Spinal cord (tissue), 10 donors: ENCODE data around the gene MB. TPM values are rescaled to one million over a fixed set of nuclear protein-coding genes. Genes with fewer than 3 reads are reported as not detected.
A peak's percentile ranks its signal among the peaks of the same experiment; 100 is the strongest.
"Not testable (repeated sequence)": the region's sequence is repeated elsewhere in the genome, so short reads cannot be mapped to it uniquely, and the experiment has no call there.

Source experiments
- DNase-seq, 6 donors: peaks; one replicate each; pipeline versions ENCODE4 v3.0.0 to v3.0.0-alpha.2; 2013 to 2015; ENCODE audit warnings: low spot score in 6 of 6, low read depth in 4 of 6
- H3K27ac ChIP-seq: one replicate; pipeline ENCODE4 v1.5.1; 2013; ENCODE audit warnings: low read depth, low read length, control low read depth
- H3K27me3 ChIP-seq: one replicate; pipeline ENCODE4 v1.6.1; 2013; ENCODE audit warnings: low read length; ENCODE audit not compliant: control insufficient read depth, insufficient read depth
- H3K36me3 ChIP-seq: one replicate; pipeline ENCODE4 v1.6.1; 2013; ENCODE audit warnings: low read length; ENCODE audit not compliant: control insufficient read depth, insufficient read depth
- H3K4me1 ChIP-seq: one replicate; pipeline ENCODE4 v1.6.1; 2013; ENCODE audit warnings: low read length; ENCODE audit not compliant: control insufficient read depth, insufficient read depth
- H3K4me3 ChIP-seq: one replicate; pipeline ENCODE4 v1.5.1; 2013; ENCODE audit warnings: low read depth, low read length, control low read depth
- H3K9me3 ChIP-seq: one replicate; pipeline ENCODE4 v1.6.1; 2013; ENCODE audit warnings: low read length; ENCODE audit not compliant: control insufficient read depth, insufficient read depth
- WGBS: methylation state at CpG from one replicate; pipeline ENCODE4 v1.1.5; 2013; ENCODE audit warnings: missing lambda C conversion rate; ENCODE audit not compliant: insufficient coverage; 5-methylcytosine and 5-hydroxymethylcytosine counted together
- polyA plus RNA-seq, 2 donors: library from polyadenylated mRNA; unstranded; fragments of 120-200 nt; gene quantifications; one replicate each; pipeline ENCODE4 v1.2.1, GENCODE V29; 2013; ENCODE audit not compliant: insufficient read length in 2 of 2
- total RNA-seq, 2 donors: library from RNA; depleted of rRNA in 1 of 2; stranded (reverse); fragments of 120-200 nt in 1 of 2; fragments of >200 nt in 1 of 2; gene quantifications; one replicate each; pipeline versions ENCODE4 v1.2.3 to v1.2.4, GENCODE V29; 2013 to 2014
- donor health status: healthy.

Gene MB
- total and polyA plus RNA-seq, 4 donors = 0.41 to 1.8 (median 0.64) TPM

DNA sequence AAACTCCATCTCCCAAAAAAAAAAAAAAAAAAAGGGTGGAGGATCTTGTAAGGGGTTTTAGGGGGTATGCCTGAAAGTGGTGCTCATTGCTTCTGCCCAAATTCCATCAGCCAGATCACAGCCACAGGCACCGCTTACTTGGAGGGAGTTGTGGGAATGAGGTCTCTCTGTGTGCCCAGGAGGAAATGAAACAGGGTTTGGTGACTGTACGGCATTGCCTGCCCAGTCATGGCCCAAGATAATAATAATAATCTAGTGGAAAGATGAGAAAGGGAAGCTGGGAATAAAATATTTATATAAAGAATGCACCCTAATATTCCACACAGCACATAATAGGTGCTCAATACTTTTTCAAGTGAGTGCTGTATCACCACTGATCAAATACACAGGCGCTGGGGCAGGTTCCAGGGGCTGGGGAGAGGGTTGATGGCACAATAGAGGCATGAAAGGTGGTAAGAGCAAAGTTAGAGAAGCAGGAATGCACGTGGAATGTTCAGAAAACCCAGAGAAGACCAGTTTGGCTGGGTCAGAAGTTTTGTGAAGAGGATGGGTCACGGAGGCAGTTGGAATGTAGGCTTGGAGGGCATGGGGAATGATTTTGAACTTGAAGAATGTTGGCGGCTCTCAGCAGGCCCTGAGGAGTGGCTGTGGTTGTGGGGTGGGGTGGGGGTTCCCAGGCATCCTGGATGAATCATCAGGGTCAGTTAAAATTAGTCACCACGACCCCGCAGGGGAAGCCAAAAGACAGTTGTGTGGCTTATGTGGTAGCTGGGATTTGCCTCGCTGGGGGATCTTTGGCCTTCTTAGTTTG, 12.5 kb upstream of the MB start:
- DNase-seq = peak in 1 of 6 donors; percentile 32
- Histone ChIP-seq H3K4me1 (peaks cover 10% of the 10 kb centered on the region), H3K36me3 (no peaks in the 10 kb centered on the region), H3K27ac (no peak overlapping the region), H3K4me3 (no peak overlapping the region), H3K27me3 (peaks cover 6% of the 10 kb centered on the region), H3K9me3 (no peaks in the 10 kb centered on the region)
- 46% methylated on average over 6 of the region's 9 CpGs for WGBS

DNA sequence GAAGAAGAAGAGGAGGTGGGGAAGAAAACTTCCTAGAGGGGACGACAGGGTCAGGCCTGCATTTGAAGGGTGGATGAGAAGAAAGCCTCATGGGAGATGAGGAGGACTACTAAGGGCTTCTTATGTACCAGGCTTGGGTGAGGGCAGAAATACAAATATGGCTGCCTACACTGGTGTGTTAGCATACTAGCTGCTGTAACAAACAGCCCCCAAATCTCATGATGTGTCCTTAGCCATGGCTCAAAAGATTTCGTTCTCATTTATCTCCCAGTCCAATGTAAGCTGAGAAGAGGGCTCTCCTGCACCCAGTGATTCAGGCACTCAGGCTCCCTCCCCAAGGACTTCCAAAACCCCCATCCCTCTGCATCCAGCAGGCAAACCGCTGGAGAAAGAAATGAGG, 11.6 kb upstream of the MB start:
- H3K4me1 ChIP-seq = peaks cover 10% of the 10 kb centered on the region
- H3K4me3 ChIP-seq = no peak overlapping the region
- H3K9me3 ChIP-seq = no peaks in the 10 kb centered on the region
- 82% methylated on average over 2 of the region's 3 CpGs for WGBS
- H3K36me3 ChIP-seq = no peaks in the 10 kb centered on the region
- no peak for DNase-seq
- H3K27me3 ChIP-seq = peaks cover 6% of the 10 kb centered on the region
- no peak overlapping the region for H3K27ac ChIP-seq

DNA sequence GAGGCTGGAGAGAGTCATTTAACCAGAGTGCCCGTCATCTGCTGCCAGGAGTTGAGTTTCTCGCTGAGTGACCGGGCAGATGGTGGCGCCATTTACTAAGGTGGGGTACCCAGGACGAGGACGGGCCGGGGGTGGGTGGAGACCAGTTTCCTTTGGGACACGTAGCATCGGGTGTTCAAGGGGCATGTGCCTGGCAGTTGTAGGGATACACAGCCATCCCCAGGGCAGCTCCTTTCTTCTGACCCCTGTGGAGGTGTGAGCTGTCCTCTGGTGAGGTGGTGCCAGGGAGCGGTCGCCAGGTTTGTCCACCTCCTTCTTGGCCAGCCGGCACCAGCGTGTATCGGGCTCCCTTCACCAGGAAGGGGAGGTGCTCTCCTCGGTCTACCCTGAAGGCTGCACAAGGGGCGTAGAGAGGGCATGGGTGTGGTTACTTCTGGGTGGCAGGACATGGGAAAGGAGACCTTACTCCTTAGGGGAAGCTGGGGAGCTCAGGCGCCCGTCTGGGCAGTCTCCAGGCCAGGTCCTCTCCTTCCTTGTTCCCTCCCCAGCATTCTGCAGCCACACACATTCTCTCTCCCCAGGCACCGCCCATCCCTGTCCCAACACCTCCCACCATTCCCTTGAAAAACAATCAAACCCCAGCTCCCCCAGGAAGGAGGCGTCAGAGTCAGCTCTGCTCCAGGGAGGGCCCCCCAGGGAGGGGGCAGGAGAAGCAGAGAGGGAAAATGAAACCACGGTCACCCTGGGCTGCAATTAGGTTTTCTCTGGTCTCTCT, 10.3 kb upstream of the MB start:
- peak overlapping the region; percentile 17 for H3K27ac ChIP-seq
- under 1% methylated on average over 19 of the region's 21 CpGs for WGBS
- H3K4me3 ChIP-seq = peak overlapping the region; percentile 36

DNA sequence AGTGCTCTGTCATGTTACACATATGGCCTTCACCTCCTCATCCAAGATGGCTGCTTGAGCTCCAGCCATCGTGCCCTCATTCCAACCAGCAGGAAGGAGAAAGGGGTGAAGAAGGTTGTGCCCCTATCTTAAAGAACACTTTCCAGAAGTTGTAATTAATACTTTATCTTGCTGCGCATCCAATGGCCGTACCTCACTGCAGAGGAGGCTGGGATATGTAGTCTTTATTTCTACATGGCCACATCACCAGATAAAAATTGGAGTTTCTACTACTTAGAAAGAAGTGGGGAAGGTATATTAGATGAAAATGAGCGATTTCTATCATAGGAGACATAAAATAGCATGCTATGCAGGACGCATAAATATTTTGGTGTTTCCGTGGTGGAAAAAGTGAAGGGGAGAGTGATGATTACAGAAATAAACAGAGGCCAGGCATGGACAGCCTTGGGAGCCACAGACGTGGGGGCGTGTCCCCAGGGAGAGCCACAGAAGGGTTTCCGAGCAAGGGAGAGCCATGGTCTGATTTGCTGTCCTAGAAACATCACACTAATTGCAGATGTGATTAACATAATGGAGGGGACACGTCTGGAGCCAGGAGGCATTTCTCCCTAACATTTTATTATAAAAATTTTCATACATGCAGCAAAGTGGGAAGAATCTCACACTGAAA, 8.8 kb upstream of the MB start:
- Histone ChIP-seq H3K36me3 (no peaks in the 10 kb centered on the region), H3K4me1 (peaks cover 28% of the 10 kb centered on the region)

More for the DNA sequence above, 10.3 kb upstream of the MB start:
- peak in 2 of 6 donors; percentile 63 to 67 for DNase-seq
- Histone ChIP-seq H3K27me3 (peaks cover 6% of the 10 kb centered on the region), H3K9me3 (no peaks in the 10 kb centered on the region), H3K4me1 (peaks cover 15% of the 10 kb centered on the region), H3K36me3 (no peaks in the 10 kb centered on the region)

DNA sequence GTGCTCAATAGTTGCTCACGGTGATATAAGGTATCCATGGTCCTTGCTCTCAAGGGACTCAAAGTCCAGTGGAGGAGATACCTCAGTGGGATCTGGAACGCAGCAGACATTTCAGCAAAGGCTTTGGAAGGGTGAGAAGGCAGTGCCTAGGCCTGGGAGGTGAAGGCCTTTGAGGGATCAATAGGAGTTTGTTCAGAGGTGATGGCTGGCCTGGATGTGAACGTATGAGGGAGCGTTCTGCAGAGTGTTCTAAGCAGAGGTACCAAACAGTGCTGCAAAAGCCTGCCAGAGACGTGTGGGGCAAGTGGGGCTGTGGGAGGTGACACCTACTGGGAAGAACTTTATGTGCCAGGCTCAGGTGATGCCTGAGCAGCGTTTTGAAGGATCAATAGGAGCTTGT, 7.4 kb upstream of the MB start:
- DNase-seq = no peak
- Histone ChIP-seq H3K36me3 (no peaks in the 10 kb centered on the region), H3K27ac (no peak overlapping the region), H3K4me1 (peaks cover 35% of the 10 kb centered on the region), H3K27me3 (peaks cover 6% of the 10 kb centered on the region), H3K9me3 (no peaks in the 10 kb centered on the region), H3K4me3 (no peak overlapping the region)
- 90% methylated on average over 6 of the region's 6 CpGs for WGBS

More for the DNA sequence above, 8.8 kb upstream of the MB start:
- H3K27ac ChIP-seq = no peak overlapping the region
- H3K27me3 ChIP-seq = peaks cover 6% of the 10 kb centered on the region
- no peak overlapping the region for H3K4me3 ChIP-seq
- no peak for DNase-seq
- no peaks in the 10 kb centered on the region for H3K9me3 ChIP-seq
- WGBS = 75% methylated on average over 4 of the region's 10 CpGs

DNA sequence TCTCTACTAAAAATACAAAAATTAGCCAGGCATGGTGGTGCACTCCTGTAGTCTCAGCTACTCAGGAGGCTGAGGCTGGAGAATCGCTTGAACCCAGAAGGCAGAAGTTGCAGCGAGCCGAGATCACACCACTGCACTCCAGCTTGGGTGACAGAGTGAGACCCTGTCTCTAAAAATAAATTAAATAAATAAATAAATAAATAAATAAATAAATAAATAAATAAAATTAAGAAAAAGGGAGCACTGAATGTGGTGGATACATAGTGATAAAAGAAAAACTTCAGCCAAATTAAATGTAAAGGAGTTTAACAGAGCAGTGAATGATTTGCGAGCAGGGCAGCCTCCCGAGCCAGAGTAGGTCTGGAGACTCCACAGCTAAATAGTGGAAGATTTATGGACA, 6.8 kb upstream of the MB start:
- H3K36me3 ChIP-seq, H3K27ac ChIP-seq, DNase-seq, H3K9me3 ChIP-seq, H3K27me3 ChIP-seq, H3K4me3 ChIP-seq: not testable (repeated sequence)
- H3K4me1 ChIP-seq = peaks cover 35% of the 10 kb centered on the region
- 100% methylated on average over 2 of the region's 5 CpGs for WGBS

DNA sequence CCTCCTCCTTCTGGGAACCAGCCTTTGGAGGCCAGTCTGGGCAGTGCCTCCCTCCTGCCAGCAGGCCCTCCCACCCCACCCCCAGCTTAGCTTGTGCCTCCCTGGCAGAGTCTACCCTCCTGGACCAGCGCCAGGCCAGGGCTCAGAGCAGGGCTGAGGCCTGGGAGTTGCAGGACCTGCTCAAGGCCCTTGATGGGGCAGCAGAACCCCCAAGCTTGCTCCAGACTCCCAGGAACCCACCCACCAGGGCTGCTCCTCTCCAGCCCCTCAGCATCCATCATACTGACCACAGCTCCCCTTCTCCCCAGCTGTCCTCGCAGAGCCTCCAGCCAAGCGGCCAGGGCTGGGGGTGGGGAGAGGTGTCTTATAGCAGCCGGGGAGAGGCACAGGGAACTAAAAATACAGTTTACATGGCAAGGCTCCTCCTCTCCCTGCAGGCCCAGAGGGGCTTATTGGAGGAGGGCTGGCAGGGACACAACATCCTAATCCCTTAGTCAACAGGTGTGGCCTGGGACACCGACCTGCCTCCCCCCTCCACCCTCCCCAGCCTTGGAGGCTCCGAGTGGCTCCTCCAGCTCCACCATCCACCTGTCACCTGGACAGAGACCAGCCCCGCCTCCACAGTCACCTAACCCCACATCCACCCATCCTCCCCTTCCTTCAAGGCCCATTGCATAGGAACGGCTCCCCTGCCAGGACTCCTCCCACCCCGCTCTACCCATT, 5.2 kb upstream of the MB start:
- Histone ChIP-seq H3K4me1 (peaks cover 29% of the 10 kb centered on the region), H3K36me3 (no peaks in the 10 kb centered on the region), H3K9me3 (no peaks in the 10 kb centered on the region), H3K27me3 (no peaks in the 10 kb centered on the region), H3K4me3 (no peak overlapping the region), H3K27ac (no peak overlapping the region)
- WGBS = 73% methylated on average over 6 of the region's 9 CpGs
- peak in 2 of 6 donors; percentile 61 to 70 for DNase-seq

DNA sequence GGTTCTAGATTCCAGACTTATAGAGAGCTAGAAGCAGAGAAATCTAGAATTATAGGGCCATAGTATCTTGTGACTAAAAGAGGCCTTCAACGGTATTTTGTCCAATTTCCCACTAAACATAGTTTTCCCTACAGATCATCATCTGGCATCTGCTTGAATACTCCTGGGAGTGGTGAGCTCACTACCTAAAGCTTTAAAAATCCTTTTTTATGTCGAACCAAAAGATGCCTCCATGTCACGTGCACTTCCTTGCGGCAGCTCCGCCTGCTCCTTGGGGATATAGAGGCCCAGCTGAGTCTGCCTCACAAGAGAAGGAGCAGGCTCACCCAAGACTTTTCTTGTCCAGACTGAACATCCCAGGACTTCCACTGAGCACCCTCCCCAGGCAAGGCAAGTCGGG, 4.3 kb upstream of the MB start:
- WGBS = 79% methylated on average over 6 of the region's 6 CpGs
- H3K27ac ChIP-seq = no peak overlapping the region

DNA sequence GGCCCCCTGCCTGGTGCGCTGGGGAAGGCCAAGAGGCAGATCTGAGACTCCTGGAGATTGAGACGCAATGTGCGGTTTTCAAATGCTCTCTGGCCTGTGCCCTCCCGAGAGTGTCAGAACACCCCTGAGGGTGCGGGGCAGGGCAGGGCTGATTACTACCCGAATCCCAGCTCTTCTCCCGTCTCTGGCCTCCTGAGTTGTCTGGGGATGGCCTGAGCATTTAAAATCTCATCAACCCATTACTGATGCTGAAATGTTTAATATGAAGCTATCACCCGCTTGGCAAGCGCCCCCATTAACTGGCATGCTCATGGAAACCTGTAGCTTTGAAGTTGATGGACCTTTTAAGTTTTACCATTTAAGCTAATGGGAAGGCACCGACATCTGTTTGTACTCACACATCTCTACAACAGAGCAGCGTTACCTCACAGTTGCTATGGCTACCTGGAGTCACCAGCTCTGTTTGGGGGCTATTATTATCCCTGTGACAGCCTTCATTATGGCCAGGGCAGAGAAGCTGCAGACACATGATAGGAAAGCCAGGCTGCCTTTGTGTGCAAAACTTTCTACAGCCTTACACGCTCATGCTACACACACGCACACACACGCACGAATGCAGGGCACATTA, 3.6 kb upstream of the MB start:
- Histone ChIP-seq H3K4me1 (peaks cover 24% of the 10 kb centered on the region), H3K9me3 (no peaks in the 10 kb centered on the region), H3K27me3 (no peaks in the 10 kb centered on the region), H3K27ac (no peak overlapping the region), H3K36me3 (no peaks in the 10 kb centered on the region), H3K4me3 (no peak overlapping the region)
- peak in 2 of 6 donors; percentile 56 to 90 for DNase-seq
- 58% methylated on average over 11 of the region's 15 CpGs for WGBS

More for the DNA sequence above, 4.3 kb upstream of the MB start:
- H3K9me3 ChIP-seq = no peaks in the 10 kb centered on the region
- H3K4me3 ChIP-seq = no peak overlapping the region
- no peak for DNase-seq
- H3K4me1 ChIP-seq = peaks cover 24% of the 10 kb centered on the region
- H3K36me3 ChIP-seq = no peaks in the 10 kb centered on the region
- H3K27me3 ChIP-seq = no peaks in the 10 kb centered on the region
